SK-N-MC (cell line): Measurements from ENCODE around the gene ASH1L.

Source experiments
- EZH2 ChIP-seq: fragments of 200-600 bp; sonication (generic); IDR thresholded peaks from one replicate; pipeline ENCODE4 v1.6.1; 2017; ENCODE audit warnings: antibody characterized with exemption
- POLR2AphosphoS5 ChIP-seq: IDR thresholded peaks from 2 replicates; pipeline ENCODE4 v1.6.1; 2012; ENCODE audit warnings: mild to moderate bottlenecking, low read depth, low read length, borderline replicate concordance

- TF ChIP-seq POLR2AphosphoS5 (no peak), EZH2 (no peak)
Observed at GRCh38 chr1:155295942-155296267, 266.7 kb downstream of the ASH1L start.
